Measurements from ENCODE around the gene ITGB5.

DNA sequence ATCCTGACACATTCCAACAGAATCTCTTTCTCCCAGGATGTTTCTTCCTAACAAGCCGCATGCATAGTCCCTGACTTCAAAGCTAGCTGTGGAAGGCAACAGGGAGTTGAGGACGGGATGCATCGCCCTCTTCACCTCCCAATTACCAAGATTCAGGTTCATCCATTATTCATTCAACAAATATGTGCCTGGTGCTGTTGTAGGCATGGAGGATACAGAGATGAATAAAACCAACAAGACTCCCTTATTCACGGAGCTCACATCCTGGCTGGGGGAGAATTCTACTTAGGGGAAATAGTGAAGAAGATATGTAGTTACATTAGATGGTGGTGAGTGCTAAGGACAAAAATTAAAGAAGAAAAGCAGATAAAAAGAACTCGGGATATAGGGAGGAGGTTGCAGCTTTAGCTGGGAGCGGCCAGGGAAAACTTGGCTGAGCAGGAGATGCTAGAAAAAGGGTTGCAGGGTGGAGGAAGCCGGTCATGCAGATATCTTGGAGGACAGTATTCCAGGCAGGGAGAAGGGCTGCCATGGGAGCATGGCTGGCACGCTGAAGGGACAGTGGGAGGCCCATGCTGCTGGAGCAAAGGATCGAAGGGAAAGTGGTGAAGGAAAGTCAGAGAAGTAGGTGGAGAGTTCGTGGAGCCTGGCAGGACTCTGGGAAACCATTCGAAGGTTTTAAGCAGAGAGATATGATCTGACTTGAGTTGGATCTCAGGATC is 5.0 kb downstream of the ITGB5 start:
- TF ChIP-seq TEAD4 (IDR thresholded peaks at IDR 0.05), result no peak
- no peak for TF ChIP-seq EP300 (IDR thresholded peaks at IDR 0.05; ENCODE audit: borderline replicate concordance)
- no peak for TF ChIP-seq NFIC (IDR thresholded peaks at IDR 0.05)

All from Ishikawa (cell line).